GM18951 (cell line): ENCODE data around the gene RFC5.

Experiments used
- POLR2A ChIP-seq: IDR thresholded peaks from 4 replicates; pipeline ENCODE4 v1.6.1; 2011; ENCODE audit warnings: mild to moderate bottlenecking; ENCODE audit not compliant: insufficient read length, insufficient read depth; ENCODE audit errors: extremely low read depth
- in situ Hi-C: fragments of 300-500 bp; cut with MboI; formaldehyde crosslinking; loops from one replicate; pipeline ENCODE4 v1.12.0; 2022; ENCODE audit warnings: low sequenced_read_pairs, mixed read lengths, inconsistent platforms; ENCODE audit not compliant: unreplicated experiment

RFC5 gene

GRCh38 chr12:118023301-118023860 lies 6.9 kb downstream of the RFC5 start:
- in situ Hi-C loops = no loop called here
- no peak for TF ChIP-seq POLR2A

GRCh38 chr12:118025168-118025567 lies 8.7 kb downstream of the RFC5 start:
- in situ Hi-C loops = no loop called here

GRCh38 chr12:118029166-118029565 lies 12.7 kb downstream of the RFC5 start:
- in situ Hi-C loops = no loop called here
- no peak for TF ChIP-seq POLR2A

More at GRCh38 chr12:118025168-118025567, 8.7 kb downstream of the RFC5 start:
- TF ChIP-seq POLR2A = no peak

GRCh38 chr12:118032188-118032587 lies 15.7 kb downstream of the RFC5 start:
- TF ChIP-seq POLR2A = no peak
- in situ Hi-C loops = no loop called here

- in situ Hi-C loops = no loop called here
- TF ChIP-seq POLR2A = no peak
These were observed 16.8 kb downstream of the RFC5 start for GRCh38 chr12:118033323-118033722.

GRCh38 chr12:118033902-118034301 lies 17.4 kb downstream of the RFC5 start:
- in situ Hi-C loops = no loop called here
- no peak for TF ChIP-seq POLR2A

GRCh38 chr12:118034429-118035189 lies 18.1 kb downstream of the RFC5 start:
- no peak for TF ChIP-seq POLR2A
- in situ Hi-C loops = no loop called here

GRCh38 chr12:118035190-118036041 lies 18.9 kb downstream of the RFC5 start:
- no peak for TF ChIP-seq POLR2A
- in situ Hi-C loops = no loop called here

- in situ Hi-C loops = no loop called here
- no peak for TF ChIP-seq POLR2A
These were observed 20.3 kb downstream of the RFC5 start for GRCh38 chr12:118036672-118037411.

GRCh38 chr12:118038137-118038536 lies 21.6 kb downstream of the RFC5 start:
- no peak for TF ChIP-seq POLR2A
- in situ Hi-C loops = no loop called here

- no peak for TF ChIP-seq POLR2A
- in situ Hi-C loops = no loop called here
These were observed 25.6 kb downstream of the RFC5 start for GRCh38 chr12:118042091-118042490.

GRCh38 chr12:118044075-118044474 lies 27.6 kb downstream of the RFC5 start:
- TF ChIP-seq POLR2A = no peak
- in situ Hi-C loops = no loop called here

GRCh38 chr12:118044577-118044976 lies 28.1 kb downstream of the RFC5 start:
- no peak for TF ChIP-seq POLR2A
- in situ Hi-C loops = no loop called here

GRCh38 chr12:118046430-118046829 lies 29.9 kb downstream of the RFC5 start:
- no peak for TF ChIP-seq POLR2A
- in situ Hi-C loops = no loop called here
